ENCODE results near the gene GRIK4.
A peak's percentile ranks its signal among the peaks of the same experiment; 100 is the strongest.

Gene GRIK4

GRCh38 chr11:120929090-120929489 lies 417.5 kb downstream of the GRIK4 start:
- DNase-seq: no peak

- DNase-seq: peak in 1 of 2 donors; percentile 23
Observed at GRCh38 chr11:120929664-120930154, 418.2 kb downstream of the GRIK4 start.

GRCh38 chr11:120931057-120931779 lies 419.7 kb downstream of the GRIK4 start:
- no peak for DNase-seq

- no peak for DNase-seq
Observed at GRCh38 chr11:120932305-120932915, 420.9 kb downstream of the GRIK4 start.

GRCh38 chr11:120936356-120936755 lies 424.8 kb downstream of the GRIK4 start:
- DNase-seq: no peak

- no peak for DNase-seq
Observed at GRCh38 chr11:120937501-120937900, 426.0 kb downstream of the GRIK4 start.

GRCh38 chr11:120938260-120938659 lies 426.7 kb downstream of the GRIK4 start:
- no peak for DNase-seq

- DNase-seq: no peak
Observed at GRCh38 chr11:120940160-120940848, 428.8 kb downstream of the GRIK4 start.

- no peak for DNase-seq
Observed at GRCh38 chr11:120941000-120941399, 429.5 kb downstream of the GRIK4 start.

- no peak for DNase-seq
Observed at GRCh38 chr11:120942701-120943100, 431.2 kb downstream of the GRIK4 start.

GRCh38 chr11:120945042-120945441 lies 433.5 kb downstream of the GRIK4 start:
- DNase-seq: no peak

GRCh38 chr11:120950880-120951279 lies 439.3 kb downstream of the GRIK4 start:
- DNase-seq: no peak

- DNase-seq: peak; percentile 80 to 85
Observed at GRCh38 chr11:120952461-120953434, 441.2 kb downstream of the GRIK4 start.

GRCh38 chr11:120954381-120954780 lies 442.8 kb downstream of the GRIK4 start:
- DNase-seq: no peak

- no peak for DNase-seq
Observed at GRCh38 chr11:120956710-120957495, 445.4 kb downstream of the GRIK4 start.

- DNase-seq: no peak
Observed at GRCh38 chr11:120958185-120958584, 446.6 kb downstream of the GRIK4 start.

- no peak for DNase-seq
Observed at GRCh38 chr11:120959189-120959588, 447.6 kb downstream of the GRIK4 start.

- DNase-seq: no peak
Observed at GRCh38 chr11:120964857-120965256, 453.3 kb downstream of the GRIK4 start.

GRCh38 chr11:120966840-120967239 lies 455.3 kb downstream of the GRIK4 start:
- DNase-seq: no peak

GRCh38 chr11:120969993-120970392 lies 458.4 kb downstream of the GRIK4 start:
- DNase-seq: no peak

GRCh38 chr11:120971825-120972224 lies 460.3 kb downstream of the GRIK4 start:
- DNase-seq: no peak

GRCh38 chr11:120972621-120973020 lies 461.1 kb downstream of the GRIK4 start:
- DNase-seq: no peak

All from hippocampal formation (tissue), 2 donors.